ENCODE measurements around the gene ARPP21. TPM values are rescaled to one million over a fixed set of nuclear protein-coding genes. Genes with fewer than 3 reads are reported as not detected.

Gene ARPP21
- total RNA-seq, 1 donor from 2014 or later: not detected

GRCh38 chr3:35651426-35651825, 12.1 kb downstream of the ARPP21 start:
- no peaks in the 10 kb centered on the region for H3K36me3 ChIP-seq
- TF ChIP-seq, protein P1, sequence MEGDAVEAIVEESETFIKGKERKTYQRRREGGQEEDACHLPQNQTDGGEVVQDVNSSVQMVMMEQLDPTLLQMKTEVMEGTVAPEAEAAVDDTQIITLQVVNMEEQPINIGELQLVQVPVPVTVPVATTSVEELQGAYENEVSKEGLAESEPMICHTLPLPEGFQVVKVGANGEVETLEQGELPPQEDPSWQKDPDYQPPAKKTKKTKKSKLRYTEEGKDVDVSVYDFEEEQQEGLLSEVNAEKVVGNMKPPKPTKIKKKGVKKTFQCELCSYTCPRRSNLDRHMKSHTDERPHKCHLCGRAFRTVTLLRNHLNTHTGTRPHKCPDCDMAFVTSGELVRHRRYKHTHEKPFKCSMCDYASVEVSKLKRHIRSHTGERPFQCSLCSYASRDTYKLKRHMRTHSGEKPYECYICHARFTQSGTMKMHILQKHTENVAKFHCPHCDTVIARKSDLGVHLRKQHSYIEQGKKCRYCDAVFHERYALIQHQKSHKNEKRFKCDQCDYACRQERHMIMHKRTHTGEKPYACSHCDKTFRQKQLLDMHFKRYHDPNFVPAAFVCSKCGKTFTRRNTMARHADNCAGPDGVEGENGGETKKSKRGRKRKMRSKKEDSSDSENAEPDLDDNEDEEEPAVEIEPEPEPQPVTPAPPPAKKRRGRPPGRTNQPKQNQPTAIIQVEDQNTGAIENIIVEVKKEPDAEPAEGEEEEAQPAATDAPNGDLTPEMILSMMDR (IDR thresholded peaks at IDR 0.05): no peak
- intact Hi-C loops (cut with DNase I): no loop called here
- H3K27ac ChIP-seq: no peak overlapping the region
- no peak for DNase-seq (ENCODE audit: low spot score in 2 of 2)
- no peaks in the 10 kb centered on the region for H3K9me3 ChIP-seq
- no peaks in the 10 kb centered on the region for H3K4me1 ChIP-seq
- no peak overlapping the region for H3K4me3 ChIP-seq
- no peaks in the 10 kb centered on the region for H3K27me3 ChIP-seq

DNA sequence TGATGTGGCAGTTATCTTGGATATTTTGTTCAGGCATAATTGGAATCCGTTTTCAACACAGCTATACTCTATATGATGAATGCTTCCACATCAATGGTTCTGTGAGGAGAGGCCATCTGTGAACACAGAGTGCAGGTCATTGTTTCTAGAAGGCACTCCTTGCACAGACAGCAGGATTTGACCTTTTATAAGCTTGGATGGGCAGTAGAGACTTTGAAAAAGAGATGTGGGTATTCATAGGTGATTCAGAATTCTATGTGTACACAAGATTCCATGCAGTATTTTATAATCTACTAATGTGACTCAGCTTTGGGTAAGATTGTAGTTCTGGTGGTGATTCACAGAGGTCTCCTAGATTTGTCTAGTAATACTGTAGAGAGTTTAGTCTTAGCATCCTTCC, 12.5 kb downstream of the ARPP21 start:
- intact Hi-C loops (cut with DNase I): no loop called here
- no peaks in the 10 kb centered on the region for H3K36me3 ChIP-seq
- H3K9me3 ChIP-seq: no peaks in the 10 kb centered on the region
- no peak for DNase-seq (ENCODE audit: low spot score in 2 of 2)
- TF ChIP-seq, protein P1 (IDR thresholded peaks at IDR 0.05): no peak
- no peak overlapping the region for H3K4me3 ChIP-seq
- no peak overlapping the region for H3K27ac ChIP-seq
- no peaks in the 10 kb centered on the region for H3K4me1 ChIP-seq
- no peaks in the 10 kb centered on the region for H3K27me3 ChIP-seq

DNA sequence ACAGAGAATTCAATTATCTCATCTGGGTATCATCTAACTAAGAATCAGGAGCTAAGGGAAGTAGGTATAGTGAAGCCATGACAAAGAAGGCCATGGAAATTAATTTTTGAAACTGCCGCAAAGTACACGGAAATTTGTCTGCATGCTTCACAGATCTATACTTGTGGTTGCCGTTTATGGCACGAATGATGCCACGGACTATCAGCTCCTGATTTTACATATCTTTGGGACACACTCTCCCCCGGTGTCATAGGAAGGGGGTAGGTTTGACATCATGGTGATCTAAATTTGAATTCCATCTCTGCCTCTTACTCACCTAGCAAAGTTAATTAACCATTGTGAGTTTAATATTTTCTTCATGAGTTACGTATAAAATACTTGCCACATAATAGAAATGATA, 14.0 kb downstream of the ARPP21 start:
- Histone ChIP-seq H3K36me3 (no peaks in the 10 kb centered on the region), H3K27ac (no peak overlapping the region), H3K27me3 (no peaks in the 10 kb centered on the region), H3K9me3 (no peaks in the 10 kb centered on the region), H3K4me1 (no peaks in the 10 kb centered on the region), H3K4me3 (no peak overlapping the region)
- TF ChIP-seq, protein P1 (IDR thresholded peaks at IDR 0.05): no peak
- no peak for DNase-seq (ENCODE audit: low spot score in 2 of 2)
- intact Hi-C loops (cut with DNase I): no loop called here

DNA sequence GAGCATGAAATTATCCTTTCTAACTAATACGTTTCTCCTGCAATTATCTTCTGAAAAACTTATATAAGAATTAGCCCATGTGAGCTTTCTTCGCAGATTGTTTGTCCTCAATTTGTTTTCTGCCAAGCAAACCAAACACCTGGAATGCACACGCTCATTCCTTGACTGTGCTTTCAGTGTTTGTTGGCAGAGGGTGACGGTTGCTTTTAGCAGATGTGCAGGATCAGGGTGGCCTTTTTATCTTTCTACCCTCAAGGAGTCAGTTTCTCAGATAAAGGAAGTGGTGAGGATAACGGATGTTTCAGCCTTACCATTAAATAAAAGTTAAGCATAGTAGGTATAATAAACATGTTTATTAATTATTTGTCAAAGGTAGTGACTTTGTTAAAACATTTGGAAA, 15.2 kb downstream of the ARPP21 start:
- Histone ChIP-seq H3K27ac (no peak overlapping the region), H3K4me3 (no peak overlapping the region), H3K9me3 (no peaks in the 10 kb centered on the region), H3K27me3 (no peaks in the 10 kb centered on the region), H3K36me3 (no peaks in the 10 kb centered on the region), H3K4me1 (no peaks in the 10 kb centered on the region)
- TF ChIP-seq, protein P1 (IDR thresholded peaks at IDR 0.05): no peak
- intact Hi-C loops (cut with DNase I): no loop called here
- DNase-seq (ENCODE audit: low spot score in 2 of 2): no peak

DNA sequence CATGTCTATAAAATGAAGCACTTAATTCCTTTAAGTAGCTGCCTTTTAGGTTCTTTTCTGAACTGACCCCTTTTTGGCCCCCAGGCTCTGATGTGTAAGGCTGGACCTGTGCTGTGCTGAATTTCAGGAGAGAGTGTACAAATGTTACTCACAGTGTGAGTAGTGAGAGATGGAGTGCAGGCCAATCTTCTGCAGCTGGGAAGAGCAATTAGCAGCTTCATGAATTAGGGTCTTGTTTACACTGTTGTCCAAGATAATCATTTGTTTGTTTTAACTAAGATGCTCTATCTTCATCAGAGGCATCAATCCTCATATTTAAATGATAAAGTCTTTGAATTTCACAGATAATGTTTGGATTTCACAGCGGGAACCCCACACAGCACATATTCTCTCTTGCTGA, 19.4 kb downstream of the ARPP21 start:
- TF ChIP-seq, protein P1 (IDR thresholded peaks at IDR 0.05): no peak
- Histone ChIP-seq H3K27me3 (no peaks in the 10 kb centered on the region), H3K9me3 (no peaks in the 10 kb centered on the region), H3K36me3 (no peaks in the 10 kb centered on the region), H3K4me3 (no peak overlapping the region), H3K4me1 (no peaks in the 10 kb centered on the region), H3K27ac (no peak overlapping the region)
- DNase-seq (ENCODE audit: low spot score in 2 of 2): no peak
- intact Hi-C loops (cut with DNase I): no loop called here

GRCh38 chr3:35659768-35660167, 20.4 kb downstream of the ARPP21 start:
- no peak overlapping the region for H3K27ac ChIP-seq
- intact Hi-C loops (cut with DNase I): no loop called here
- H3K9me3 ChIP-seq: no peaks in the 10 kb centered on the region
- DNase-seq (ENCODE audit: low spot score in 2 of 2): no peak
- TF ChIP-seq, protein P1 (IDR thresholded peaks at IDR 0.05): no peak
- no peaks in the 10 kb centered on the region for H3K4me1 ChIP-seq
- no peak overlapping the region for H3K4me3 ChIP-seq
- no peaks in the 10 kb centered on the region for H3K36me3 ChIP-seq
- H3K27me3 ChIP-seq: no peaks in the 10 kb centered on the region
